Measurements from ENCODE around the gene ATRN. TPM values are rescaled to one million over a fixed set of nuclear protein-coding genes. Genes with fewer than 3 reads are reported as not detected.

Gene ATRN
- total RNA-seq, 1 donor from 2014 or later: 11.8 TPM

DNA sequence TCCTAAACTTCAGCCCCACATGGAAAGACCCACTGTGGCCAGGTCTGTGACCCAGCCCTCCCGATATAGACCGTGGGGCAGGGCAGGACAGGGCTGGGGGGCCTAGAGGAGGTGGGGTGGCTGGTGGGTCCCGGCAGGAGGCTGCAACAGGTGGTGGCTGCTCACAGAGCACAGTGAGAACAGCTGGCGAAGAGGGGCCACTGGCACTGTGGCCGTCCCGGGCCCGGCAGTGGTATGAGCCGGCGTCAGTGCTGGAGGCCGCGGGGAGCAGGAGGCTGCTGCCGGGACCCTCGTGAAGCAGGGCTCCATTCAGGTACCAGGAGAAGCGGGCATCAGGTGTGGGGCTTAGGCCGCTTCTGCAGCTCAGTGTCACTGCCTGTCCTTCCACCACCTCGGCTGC is 228.2 kb downstream of the ATRN start:
- Mint-ChIP-seq H3K4me1 (no peaks in the 10 kb centered on the region), H3K9me3 (no peaks in the 10 kb centered on the region), H3K36me3 (ENCODE audit: low read depth) (no peaks in the 10 kb centered on the region), H3K27me3 (peaks cover under 1% of the 10 kb centered on the region), H3K27ac (no peak overlapping the region), H3K4me3 (no peak overlapping the region)
- intact Hi-C loops (cut with micrococcal nuclease): no loop called here
- DNase-seq: no peak

Other genes with a start within 250 kb of the ATRN start
- 1.9 and 2.4 TPM in 2 replicates for gene SLC4A11, start 231.8 kb upstream of the ATRN start, total RNA-seq
- 0.84 and 1.0 TPM in 2 replicates for gene DNAAF9, start 63.3 kb upstream of the ATRN start, total RNA-seq
- not detected in 2 replicates for gene GFRA4, start 192.4 kb downstream of the ATRN start, total RNA-seq
- gene ADAM33, start 211.0 kb downstream of the ATRN start, total RNA-seq: not detected in 2 replicates
- gene SIGLEC1, start 241.6 kb downstream of the ATRN start, total RNA-seq: not detected in 2 replicates